Right cardiac atrium (tissue), 5 donors: ENCODE data around the gene ASPA. TPM values are rescaled to one million over a fixed set of nuclear protein-coding genes. Genes with fewer than 3 reads are reported as not detected.

Experiments
- ATAC-seq, 2 donors: fragments of 200-7000 bp; cut with Tn5 transposase; one replicate each; pipeline versions ENCODE4 v1.8.0 to v1.9.1; 2020; ENCODE audit warnings: moderate library complexity in 2 of 2, mild to moderate bottlenecking in 1 of 2
- DNase-seq, 3 donors: peaks; one replicate each; pipeline ENCODE4 v3.0.0-alpha.2; 2020
- H3K27ac ChIP-seq: one replicate; pipeline ENCODE4 v1.5.1; 2013; ENCODE audit warnings: mild to moderate bottlenecking, low read length, control low read depth, moderate library complexity
- H3K27me3 ChIP-seq: one replicate; pipeline ENCODE4 v1.6.1; 2013; ENCODE audit not compliant: control insufficient read depth, insufficient read depth
- H3K4me1 ChIP-seq: one replicate; pipeline ENCODE4 v1.6.1; 2013; ENCODE audit warnings: low read length; ENCODE audit not compliant: control insufficient read depth, insufficient read depth
- H3K4me3 ChIP-seq: one replicate; pipeline ENCODE4 v1.5.1; 2013; ENCODE audit warnings: low read length, control low read depth
- H3K9me3 ChIP-seq: one replicate; pipeline ENCODE4 v1.6.1; 2013; ENCODE audit warnings: low read length; ENCODE audit not compliant: control insufficient read depth
- WGBS: extraction: QIAGEN DNeasy Blood & Tissue Kit; methylation state at CpG from one replicate; pipeline ENCODE4 v1.1.7; 2013; 5-methylcytosine and 5-hydroxymethylcytosine counted together
- intact Hi-C, 4 donors: fragments of 100-400 bp; cut with DNase I; formaldehyde crosslinking; loops; one replicate each; pipeline versions ENCODE4 v1.11.0 to v1.14.0; 2022 to 2023
- polyA plus RNA-seq: library from polyadenylated mRNA; stranded (reverse); fragments of 200-250 nt; gene quantifications from one replicate; pipeline ENCODE4 v1.2.3, GENCODE V29; 2013
- total RNA-seq, 4 donors: library from RNA; stranded (reverse); fragmentation: NEBNext Ultra II Directional; extraction: Animal tissue kit (Norgen Biotek cat#: 25700); gene quantifications; one replicate each; pipeline ENCODE4 v1.2.1, GENCODE V29; 2021
- donor health status: healthy with polysubstance abuse.
- donor health status: DM: no; HTN: yes; CAD: no.
- donor health status: DM: no; HTN: no; CAD: no.
- donor health status: DM: no; HTN: yes; CAD: no; lungs with severe emphysema.
- donor health status: DM: yes; HTN: yes; CAD: no.

Gene ASPA
- total and polyA plus RNA-seq, 5 donors = 1.6 to 5.5 (median 2.0) TPM

- H3K4me1 ChIP-seq = peaks cover 8% of the 10 kb centered on the region
- intact Hi-C loops = loop anchor here in 2 of 4 donors (10.0 kb wide), 1 partner anchor 99 kb away; the partner anchor contains the start of genes CTNS (in 2 of the 2) and SHPK (in 2 of the 2)
- DNase-seq (peak; percentile 81 to 91 (median 90)), ATAC-seq (peak; percentile 77 to 84)
- 4% methylated on average over 44 of the region's 44 CpGs for WGBS
- no peaks in the 10 kb centered on the region for H3K27me3 ChIP-seq
- peak overlapping the region; percentile 4 for H3K27ac ChIP-seq
- H3K9me3 ChIP-seq = no peaks in the 10 kb centered on the region
- peak overlapping the region; percentile 41 for H3K4me3 ChIP-seq
Observed at GRCh38 chr17:3535253-3535995, 59.6 kb downstream of the ASPA start.

GRCh38 chr17:3536716-3537115, 60.9 kb downstream of the ASPA start:
- intact Hi-C loops = loop anchor here in 2 of 4 donors (10.0 kb wide), 1 partner anchor 98 kb away; the partner anchor contains the start of genes CTNS (in 2 of the 2) and SHPK (in 2 of the 2)
- DNase-seq = no peak
- Histone ChIP-seq H3K9me3 (no peaks in the 10 kb centered on the region), H3K27ac (no peak overlapping the region), H3K27me3 (no peaks in the 10 kb centered on the region), H3K4me3 (no peak overlapping the region), H3K4me1 (peaks cover 2% of the 10 kb centered on the region)
- 89% methylated on average over 5 of the region's 5 CpGs for WGBS
- ATAC-seq = no peak

GRCh38 chr17:3539881-3540540, 64.2 kb downstream of the ASPA start:
- H3K4me1 ChIP-seq = no peaks in the 10 kb centered on the region
- ATAC-seq = no peak
- no peak overlapping the region for H3K27ac ChIP-seq
- no peaks in the 10 kb centered on the region for H3K27me3 ChIP-seq
- H3K9me3 ChIP-seq = no peaks in the 10 kb centered on the region
- intact Hi-C loops = loop anchor here in 2 of 4 donors (10.0 kb wide), 1 partner anchor 95 kb away; the partner anchor contains the start of genes CTNS (in 2 of the 2) and SHPK (in 2 of the 2)
- H3K4me3 ChIP-seq = no peak overlapping the region
- WGBS = 76% methylated on average over 8 of the region's 8 CpGs
- no peak for DNase-seq

- ATAC-seq = peak in 1 of 2 donors; percentile 14
- Histone ChIP-seq H3K4me1 (no peaks in the 10 kb centered on the region), H3K27me3 (no peaks in the 10 kb centered on the region), H3K27ac (no peak overlapping the region), H3K9me3 (no peaks in the 10 kb centered on the region), H3K4me3 (no peak overlapping the region)
- intact Hi-C loops = no loop called here
- 71% methylated on average over 16 of the region's 16 CpGs for WGBS
- DNase-seq = no peak
Observed at GRCh38 chr17:3542410-3543088, 66.8 kb downstream of the ASPA start.

GRCh38 chr17:3543453-3543852, 67.7 kb downstream of the ASPA start:
- Histone ChIP-seq H3K27me3 (no peaks in the 10 kb centered on the region), H3K4me1 (no peaks in the 10 kb centered on the region), H3K27ac (no peak overlapping the region), H3K9me3 (no peaks in the 10 kb centered on the region), H3K4me3 (no peak overlapping the region)
- intact Hi-C loops = no loop called here
- ATAC-seq (no peak), DNase-seq (no peak)
- WGBS = 68% methylated on average over 10 of the region's 10 CpGs

- no peak overlapping the region for H3K4me3 ChIP-seq
- no peaks in the 10 kb centered on the region for H3K27me3 ChIP-seq
- no peaks in the 10 kb centered on the region for H3K4me1 ChIP-seq
- no peak for DNase-seq
- intact Hi-C loops = no loop called here
- H3K27ac ChIP-seq = no peak overlapping the region
- no peak for ATAC-seq
- WGBS = 84% methylated on average over 5 of the region's 5 CpGs
- no peaks in the 10 kb centered on the region for H3K9me3 ChIP-seq
Observed at GRCh38 chr17:3544365-3544764, 68.6 kb downstream of the ASPA start.

GRCh38 chr17:3545151-3545550, 69.4 kb downstream of the ASPA start:
- H3K4me3 ChIP-seq = no peak overlapping the region
- WGBS = 49% methylated on average over 9 of the region's 9 CpGs
- DNase-seq = no peak
- no peaks in the 10 kb centered on the region for H3K27me3 ChIP-seq
- H3K9me3 ChIP-seq = no peaks in the 10 kb centered on the region
- intact Hi-C loops = no loop called here
- H3K4me1 ChIP-seq = no peaks in the 10 kb centered on the region
- no peak overlapping the region for H3K27ac ChIP-seq
- no peak for ATAC-seq

- no peaks in the 10 kb centered on the region for H3K4me1 ChIP-seq
- no peak for DNase-seq
- intact Hi-C loops = no loop called here
- 92% methylated on average over 1 of the region's 5 CpGs for WGBS
- H3K27me3 ChIP-seq = no peaks in the 10 kb centered on the region
- no peaks in the 10 kb centered on the region for H3K9me3 ChIP-seq
- H3K27ac ChIP-seq = no peak overlapping the region
- H3K4me3 ChIP-seq = no peak overlapping the region
- ATAC-seq = no peak
Observed at GRCh38 chr17:3546521-3546920, 70.7 kb downstream of the ASPA start.

GRCh38 chr17:3546997-3547396, 71.2 kb downstream of the ASPA start:
- H3K9me3 ChIP-seq = no peaks in the 10 kb centered on the region
- no peak for ATAC-seq
- H3K27ac ChIP-seq = no peak overlapping the region
- H3K27me3 ChIP-seq = no peaks in the 10 kb centered on the region
- H3K4me1 ChIP-seq = no peaks in the 10 kb centered on the region
- intact Hi-C loops = no loop called here
- WGBS = 91% methylated on average over 8 of the region's 8 CpGs
- H3K4me3 ChIP-seq = no peak overlapping the region
- no peak for DNase-seq

- no peak for ATAC-seq
- Histone ChIP-seq H3K27me3 (no peaks in the 10 kb centered on the region), H3K9me3 (no peaks in the 10 kb centered on the region), H3K27ac (no peak overlapping the region), H3K4me3 (no peak overlapping the region), H3K4me1 (no peaks in the 10 kb centered on the region)
- WGBS = 73% methylated on average over 11 of the region's 11 CpGs
- intact Hi-C loops = no loop called here
- DNase-seq = no peak
Observed at GRCh38 chr17:3547628-3548027, 71.8 kb downstream of the ASPA start.

GRCh38 chr17:3549610-3550162, 73.9 kb downstream of the ASPA start:
- 98% methylated on average over 2 of the region's 2 CpGs for WGBS
- Histone ChIP-seq H3K9me3 (no peaks in the 10 kb centered on the region), H3K4me1 (no peaks in the 10 kb centered on the region), H3K27ac (no peak overlapping the region), H3K4me3 (no peak overlapping the region), H3K27me3 (no peaks in the 10 kb centered on the region)
- no peak for DNase-seq
- intact Hi-C loops = no loop called here
- no peak for ATAC-seq
